HUES48 (cell line): ENCODE measurements around the gene USP6NL.

ENCODE experiments used
- H3K27ac ChIP-seq: one replicate; pipeline ENCODE4 v1.7.0; 2013; ENCODE audit warnings: low read depth, low read length, inconsistent platforms
- H3K27me3 ChIP-seq: 2 replicates; pipeline ENCODE4 v1.6.1; 2013; ENCODE audit warnings: mild to moderate bottlenecking, low read length; ENCODE audit not compliant: control insufficient read depth, insufficient read depth
- H3K36me3 ChIP-seq: 2 replicates; pipeline ENCODE4 v1.6.1; 2013; ENCODE audit warnings: low read length; ENCODE audit not compliant: control insufficient read depth, insufficient read depth
- H3K4me1 ChIP-seq: 2 replicates; pipeline ENCODE4 v1.6.1; 2013; ENCODE audit warnings: mild to moderate bottlenecking, low read length; ENCODE audit not compliant: control insufficient read depth, insufficient read depth
- H3K4me3 ChIP-seq: 2 replicates; pipeline ENCODE4 v1.5.1; 2013; ENCODE audit warnings: mild to moderate bottlenecking, low read depth, low read length
- H3K9ac ChIP-seq: 2 replicates; pipeline ENCODE4 v1.6.1; 2013; ENCODE audit warnings: mild to moderate bottlenecking, low read depth, low read length, moderate library complexity
- H3K9me3 ChIP-seq: 2 replicates; pipeline ENCODE4 v1.6.1; 2013; ENCODE audit warnings: low read length; ENCODE audit not compliant: control insufficient read depth, insufficient read depth

Gene USP6NL

DNA sequence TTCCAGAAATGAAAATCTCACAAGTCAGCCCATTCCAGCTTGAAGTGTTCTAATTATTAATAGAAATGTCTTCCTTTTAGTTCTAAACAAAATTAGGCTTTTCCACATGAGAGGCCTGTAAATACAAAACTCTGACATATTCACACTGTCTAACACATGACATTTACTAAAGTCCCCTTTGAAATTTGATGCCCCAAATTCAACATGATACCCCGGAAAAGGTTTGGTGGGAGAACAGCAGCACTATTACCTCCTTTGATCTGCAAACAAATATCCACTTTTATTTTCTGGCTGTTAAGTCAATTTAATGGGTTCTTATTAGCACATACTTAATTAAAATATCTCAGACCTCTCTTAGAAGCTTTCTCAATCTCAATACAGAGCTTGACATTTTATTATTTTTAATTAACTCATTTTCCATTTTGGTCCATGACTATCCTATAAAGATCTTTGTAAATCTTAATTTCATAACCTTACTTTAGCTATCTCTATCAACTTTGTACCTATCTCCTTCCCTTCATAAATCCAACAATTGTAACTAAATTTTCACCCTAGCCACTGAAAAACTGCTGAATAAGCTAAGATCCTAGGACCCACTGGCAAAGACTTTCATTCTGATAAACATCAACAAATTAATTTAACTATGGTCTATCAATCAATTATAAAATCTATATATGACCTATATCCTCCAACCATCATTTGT lies 63.2 kb downstream of the USP6NL start:
- Histone ChIP-seq H3K27me3 (no peaks in the 10 kb centered on the region), H3K9me3 (no peaks in the 10 kb centered on the region), H3K27ac (no peak overlapping the region), H3K9ac (no peak overlapping the region), H3K4me1 (peaks cover 21% of the 10 kb centered on the region), H3K36me3 (no peaks in the 10 kb centered on the region), H3K4me3 (no peak overlapping the region)

DNA sequence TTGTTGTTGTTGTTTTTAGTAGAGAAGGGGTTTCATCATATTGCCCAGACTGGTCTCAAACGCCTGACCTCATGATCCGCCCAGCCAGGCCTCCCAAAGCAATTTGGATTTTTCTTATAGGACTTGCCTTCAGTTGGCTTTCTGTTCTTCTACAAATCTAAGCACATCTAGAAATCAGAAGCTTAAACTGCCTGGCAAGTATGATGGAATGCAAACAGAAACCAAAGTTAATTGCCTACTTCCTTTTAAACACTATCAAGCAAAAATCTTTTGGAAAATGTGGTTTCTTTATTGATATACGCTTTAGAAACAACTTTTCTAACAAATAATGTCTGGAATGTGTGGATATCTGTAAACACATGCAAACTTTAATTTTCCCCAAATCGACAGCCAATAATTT lies 64.9 kb downstream of the USP6NL start:
- Histone ChIP-seq H3K36me3 (no peaks in the 10 kb centered on the region), H3K27me3 (no peaks in the 10 kb centered on the region), H3K4me1 (peaks cover 12% of the 10 kb centered on the region), H3K4me3 (no peak overlapping the region), H3K27ac (no peak overlapping the region), H3K9ac (no peak overlapping the region), H3K9me3 (no peaks in the 10 kb centered on the region)

DNA sequence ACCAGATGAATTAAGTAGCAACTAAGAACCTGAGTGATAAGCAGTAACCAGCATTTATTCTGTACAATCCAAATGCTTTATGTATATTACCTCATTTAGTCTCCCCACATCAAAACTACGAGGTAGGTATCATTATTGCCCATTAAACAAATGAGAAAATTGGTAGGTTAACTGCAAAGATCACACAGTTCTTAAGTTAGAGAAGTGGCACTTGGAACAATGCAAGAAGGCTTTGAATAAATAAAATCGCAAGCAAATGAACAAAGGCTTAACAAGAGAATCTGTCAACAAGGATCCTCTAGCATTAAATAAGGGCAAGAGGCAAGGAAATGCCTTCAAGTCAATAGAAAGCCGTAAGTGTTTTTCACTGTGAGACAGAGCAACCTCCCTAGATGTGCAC lies 70.2 kb downstream of the USP6NL start:
- Histone ChIP-seq H3K36me3 (no peaks in the 10 kb centered on the region), H3K9ac (no peak overlapping the region), H3K27ac (no peak overlapping the region), H3K27me3 (no peaks in the 10 kb centered on the region), H3K4me1 (peaks cover 20% of the 10 kb centered on the region), H3K9me3 (no peaks in the 10 kb centered on the region), H3K4me3 (no peak overlapping the region)

DNA sequence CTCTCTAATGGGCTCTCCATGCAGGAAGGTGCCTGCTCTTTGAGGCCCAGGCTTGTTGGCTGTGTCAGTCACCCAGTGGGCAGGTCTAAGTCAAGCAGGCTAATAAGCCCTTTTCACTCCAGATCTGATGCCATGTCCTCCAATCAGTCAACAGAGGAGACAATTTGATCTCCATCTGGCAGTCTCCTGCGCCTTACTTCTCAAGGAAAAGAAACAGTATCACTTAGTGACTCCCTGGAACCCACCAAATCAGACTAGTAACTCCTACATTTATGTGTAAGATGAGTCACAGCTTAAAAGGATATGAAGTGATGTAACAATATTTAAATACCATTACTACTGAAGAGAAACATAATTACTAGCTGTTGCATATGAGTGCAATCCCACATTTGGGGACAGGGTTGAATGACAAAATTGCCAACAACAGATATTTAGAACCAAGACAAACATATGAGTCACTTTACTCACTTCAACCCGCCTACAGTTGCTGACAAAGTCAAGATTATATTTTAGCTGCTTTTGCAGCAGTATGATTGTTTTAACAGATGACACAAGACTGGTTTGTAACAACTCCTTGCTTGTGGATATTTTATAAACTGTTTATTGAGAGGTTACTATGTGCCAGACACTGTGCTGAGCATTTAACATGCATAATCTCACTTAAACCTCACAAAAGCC lies 72.1 kb downstream of the USP6NL start:
- no peak overlapping the region for H3K27ac ChIP-seq

DNA sequence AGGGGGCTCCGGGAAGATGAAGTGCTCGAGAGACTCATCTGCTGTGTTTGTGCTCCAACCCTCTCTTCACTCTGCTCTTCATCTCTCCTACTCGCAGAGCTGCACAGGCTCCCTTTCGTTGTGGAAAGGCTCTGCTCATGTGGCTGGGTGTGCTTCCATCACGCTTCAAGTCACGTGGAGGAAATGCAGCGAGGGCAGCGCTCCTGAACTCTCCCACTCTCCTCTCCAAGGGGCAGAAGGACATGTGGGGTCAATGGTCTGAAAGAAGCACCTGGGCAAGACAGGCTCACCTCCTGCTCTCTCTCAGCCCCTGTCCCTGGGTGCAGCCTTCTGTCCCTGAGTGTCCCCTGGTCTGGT lies 72.6 kb downstream of the USP6NL start:
- peak overlapping the region; percentile 6 for H3K27ac ChIP-seq
- H3K36me3 ChIP-seq: no peaks in the 10 kb centered on the region
- no peaks in the 10 kb centered on the region for H3K27me3 ChIP-seq
- peaks cover 18% of the 10 kb centered on the region for H3K4me1 ChIP-seq
- H3K9me3 ChIP-seq: no peaks in the 10 kb centered on the region
- H3K4me3 ChIP-seq: no peak overlapping the region
- H3K9ac ChIP-seq: no peak overlapping the region

More for the DNA sequence above, 72.1 kb downstream of the USP6NL start:
- peaks cover 17% of the 10 kb centered on the region for H3K4me1 ChIP-seq
- no peaks in the 10 kb centered on the region for H3K9me3 ChIP-seq
- no peaks in the 10 kb centered on the region for H3K36me3 ChIP-seq
- H3K27me3 ChIP-seq: no peaks in the 10 kb centered on the region
- H3K9ac ChIP-seq: no peak overlapping the region
- H3K4me3 ChIP-seq: no peak overlapping the region

DNA sequence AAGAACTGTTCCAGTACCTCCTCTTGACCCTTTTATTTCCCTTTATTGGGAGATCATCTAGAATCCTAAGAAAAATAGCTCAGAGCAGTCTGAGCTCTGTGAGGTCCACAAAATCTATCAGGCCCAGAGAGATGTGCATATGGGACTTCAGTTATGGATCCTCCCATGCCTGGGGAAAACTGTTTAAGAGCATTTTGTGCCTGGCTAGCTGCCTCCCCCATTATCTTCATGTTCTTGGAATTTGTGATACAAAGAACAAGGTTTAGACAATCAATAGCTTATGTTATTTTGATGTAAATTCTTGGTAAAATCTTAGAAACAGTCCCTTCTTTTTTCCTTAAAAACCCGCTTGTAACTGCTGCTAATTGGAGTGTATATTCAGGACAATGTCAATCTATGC lies 75.2 kb downstream of the USP6NL start:
- no peaks in the 10 kb centered on the region for H3K36me3 ChIP-seq
- H3K4me1 ChIP-seq: peaks cover 21% of the 10 kb centered on the region
- H3K27ac ChIP-seq: no peak overlapping the region
- no peaks in the 10 kb centered on the region for H3K9me3 ChIP-seq
- no peaks in the 10 kb centered on the region for H3K27me3 ChIP-seq
- no peak overlapping the region for H3K4me3 ChIP-seq
- no peak overlapping the region for H3K9ac ChIP-seq

DNA sequence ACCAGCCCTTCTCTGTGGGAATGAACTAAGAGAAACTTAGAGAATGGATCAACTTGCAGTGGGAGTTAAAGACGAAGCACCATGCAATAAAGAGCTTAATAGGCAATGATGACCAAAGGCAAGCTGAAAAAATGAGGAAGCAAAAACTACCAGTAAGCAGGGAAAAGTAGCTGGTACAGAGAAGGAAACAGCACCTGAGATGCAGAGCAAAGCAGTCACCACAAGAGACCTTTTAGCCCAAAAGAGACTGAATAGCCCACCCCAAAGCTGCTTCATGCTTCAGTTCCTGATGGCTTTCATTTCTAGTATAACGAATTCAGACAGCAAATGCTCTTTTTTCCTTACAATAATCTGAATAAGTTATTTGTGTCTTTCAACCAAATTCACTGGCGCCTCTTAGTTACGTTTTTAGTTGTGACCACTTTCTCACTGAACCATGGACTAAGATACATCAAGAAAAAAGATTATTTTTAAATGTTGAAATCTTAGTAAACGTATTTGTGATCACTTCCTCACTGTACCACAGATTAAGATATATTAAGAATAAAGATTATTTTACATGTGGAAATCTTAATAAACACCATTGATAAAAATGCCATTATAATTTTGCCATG lies 76.0 kb downstream of the USP6NL start:
- no peaks in the 10 kb centered on the region for H3K36me3 ChIP-seq
- H3K27me3 ChIP-seq: no peaks in the 10 kb centered on the region
- no peak overlapping the region for H3K9ac ChIP-seq
- no peaks in the 10 kb centered on the region for H3K9me3 ChIP-seq
- H3K27ac ChIP-seq: no peak overlapping the region
- no peak overlapping the region for H3K4me3 ChIP-seq
- peaks cover 21% of the 10 kb centered on the region for H3K4me1 ChIP-seq

DNA sequence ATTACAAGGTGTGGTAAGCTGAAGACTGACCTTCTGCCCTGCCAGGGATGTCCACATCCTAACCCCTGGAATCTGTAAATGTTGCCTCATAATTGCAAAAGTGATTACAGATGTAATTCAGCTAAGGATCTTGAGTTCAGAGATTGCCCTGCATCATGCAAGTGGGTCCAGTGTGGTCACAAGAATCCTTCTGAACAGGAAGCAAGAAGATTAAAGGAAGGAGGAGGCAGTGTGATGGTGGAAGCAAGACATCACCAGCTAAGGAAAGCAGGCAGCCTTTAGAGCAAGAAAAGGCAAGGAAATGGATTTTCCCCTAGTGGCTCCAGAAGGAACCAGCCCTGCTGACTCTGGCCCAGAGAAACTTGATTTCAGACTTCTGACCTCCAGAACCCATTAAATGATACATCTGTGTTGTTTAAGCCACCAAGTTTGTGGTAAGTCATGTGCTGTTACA lies 78.1 kb downstream of the USP6NL start:
- no peak overlapping the region for H3K27ac ChIP-seq
- H3K27me3 ChIP-seq: no peaks in the 10 kb centered on the region
- no peak overlapping the region for H3K4me3 ChIP-seq
- no peaks in the 10 kb centered on the region for H3K9me3 ChIP-seq
- H3K36me3 ChIP-seq: no peaks in the 10 kb centered on the region
- H3K4me1 ChIP-seq: peaks cover 24% of the 10 kb centered on the region
- H3K9ac ChIP-seq: no peak overlapping the region

DNA sequence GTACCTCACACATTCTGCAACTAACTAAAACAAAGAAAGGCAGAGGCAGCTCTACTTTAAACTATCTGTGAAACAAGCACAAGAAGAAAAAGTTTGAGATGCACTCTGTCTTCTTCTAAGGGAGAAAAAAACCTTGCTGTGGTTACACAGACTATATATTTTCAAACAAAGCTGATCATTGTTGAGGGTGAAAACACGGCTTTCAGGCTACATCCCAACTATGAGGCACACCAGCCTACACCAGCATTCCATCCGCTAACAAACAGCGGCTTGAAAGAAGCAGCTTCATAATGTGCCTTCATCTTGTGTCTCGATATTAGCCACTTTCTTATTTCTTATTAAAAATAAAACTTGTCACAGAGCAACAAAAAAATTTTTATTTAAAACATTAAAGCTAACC lies 79.1 kb downstream of the USP6NL start:
- Histone ChIP-seq H3K27ac (peak overlapping the region; percentile 9), H3K36me3 (no peaks in the 10 kb centered on the region), H3K4me3 (no peak overlapping the region), H3K4me1 (peaks cover 24% of the 10 kb centered on the region), H3K9ac (no peak overlapping the region), H3K9me3 (no peaks in the 10 kb centered on the region), H3K27me3 (no peaks in the 10 kb centered on the region)

DNA sequence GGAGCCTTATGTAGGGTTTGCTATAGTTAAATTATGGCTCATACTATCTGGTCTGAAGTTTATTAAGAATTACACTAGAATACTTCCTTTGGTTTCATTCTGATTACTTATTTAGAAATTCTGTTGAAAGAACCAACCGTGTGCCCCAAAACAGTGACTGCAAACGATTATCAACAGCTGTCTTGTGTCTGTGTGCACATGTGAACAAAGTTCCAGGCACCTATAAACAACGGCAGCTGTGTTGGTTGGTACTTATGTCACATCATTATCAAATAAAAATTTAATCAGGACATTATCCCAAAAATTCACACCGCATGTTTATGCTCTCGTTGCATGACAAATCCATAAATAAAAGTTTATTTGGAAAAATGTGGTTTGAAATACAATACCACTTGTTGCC lies 80.6 kb downstream of the USP6NL start:
- Histone ChIP-seq H3K36me3 (peaks cover 12% of the 10 kb centered on the region; the same call in 1 of the 2 replicates), H3K4me3 (no peak overlapping the region)

DNA sequence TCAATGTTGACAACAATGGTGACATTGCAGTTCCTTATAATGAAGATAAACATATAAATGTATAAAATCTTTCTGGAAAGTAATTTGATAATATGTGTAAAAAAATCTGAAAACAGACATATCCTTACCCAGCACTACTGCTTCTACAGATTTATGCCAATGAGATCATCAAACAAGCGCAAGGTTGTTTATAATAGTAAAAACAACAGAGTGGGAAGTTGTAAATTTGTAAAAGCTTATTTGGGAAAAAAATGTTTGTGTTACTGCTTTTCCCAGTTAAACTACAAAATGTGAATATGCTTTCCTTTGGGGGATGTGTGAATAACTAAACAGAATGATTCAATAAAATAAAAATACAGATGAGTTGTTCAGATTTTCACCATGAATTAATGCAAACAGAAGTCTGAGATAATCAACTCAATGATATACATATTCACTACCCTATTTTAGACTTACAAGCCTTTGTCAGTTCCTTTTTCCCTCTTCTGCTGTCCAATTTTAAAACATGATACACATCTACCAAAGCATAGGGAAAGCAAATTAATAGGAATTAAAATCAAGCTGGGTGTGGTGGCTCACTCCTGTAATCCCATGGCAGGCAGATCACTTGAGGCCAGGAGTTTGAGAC lies 82.1 kb downstream of the USP6NL start:
- Histone ChIP-seq H3K9me3 (no peaks in the 10 kb centered on the region), H3K27ac (no peak overlapping the region), H3K27me3 (no peaks in the 10 kb centered on the region), H3K9ac (no peak overlapping the region), H3K4me3 (no peak overlapping the region), H3K36me3 (peaks cover 17% of the 10 kb centered on the region), H3K4me1 (peaks cover 19% of the 10 kb centered on the region)

More for the DNA sequence above, 80.6 kb downstream of the USP6NL start:
- Histone ChIP-seq H3K9me3 (no peaks in the 10 kb centered on the region), H3K9ac (no peak overlapping the region), H3K27me3 (no peaks in the 10 kb centered on the region), H3K4me1 (peaks cover 19% of the 10 kb centered on the region), H3K27ac (no peak overlapping the region)
